Esophagus muscularis mucosa (tissue), 4 donors: Measurements from ENCODE around the gene STAU1.

ENCODE experiments used
- EP300 ChIP-seq: sonication (generic); formaldehyde crosslinking; IDR thresholded peaks from one replicate; pipeline ENCODE4 v1.6.1; 2017; ENCODE audit warnings: antibody characterized with exemption
- POLR2AphosphoS5 ChIP-seq, 2 donors: sonication (generic); formaldehyde crosslinking; IDR thresholded peaks; one replicate each; pipeline ENCODE4 v1.6.1; 2017; ENCODE audit warnings: antibody characterized with exemption in 2 of 2
- TF ChIP-seq, protein P1 (sequence below), 3 experiments: fragments of 200-600 bp in 2 of 3; fragments of 450-650 bp in 1 of 3; sonication (generic) in 2 of 3; IDR thresholded peaks; one replicate each; pipeline ENCODE4 v1.5.1; 2017 to 2019; ENCODE audit warnings: antibody characterized with exemption in 3 of 3, mild to moderate bottlenecking in 2 of 3, moderate library complexity in 1 of 3

DNA sequence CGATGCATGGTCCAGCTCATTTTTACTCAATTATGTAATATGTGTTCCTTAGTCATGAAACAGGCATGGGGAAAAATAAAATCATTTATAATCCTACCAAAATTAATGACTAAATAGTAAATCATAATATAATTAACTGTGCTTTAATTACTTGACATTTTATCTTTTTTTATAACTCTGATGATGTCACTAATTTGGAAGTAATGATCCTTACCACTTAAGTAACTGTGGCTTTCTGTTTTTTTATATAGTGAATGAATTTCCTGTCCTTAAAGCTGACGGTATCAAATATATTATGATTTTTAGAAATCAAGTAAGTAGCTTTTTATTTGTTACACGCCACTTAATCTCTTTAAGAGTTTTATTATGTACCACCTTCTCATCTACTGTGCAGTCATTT is 109.8 kb downstream of the STAU1 start:
- TF ChIP-seq, protein P1, sequence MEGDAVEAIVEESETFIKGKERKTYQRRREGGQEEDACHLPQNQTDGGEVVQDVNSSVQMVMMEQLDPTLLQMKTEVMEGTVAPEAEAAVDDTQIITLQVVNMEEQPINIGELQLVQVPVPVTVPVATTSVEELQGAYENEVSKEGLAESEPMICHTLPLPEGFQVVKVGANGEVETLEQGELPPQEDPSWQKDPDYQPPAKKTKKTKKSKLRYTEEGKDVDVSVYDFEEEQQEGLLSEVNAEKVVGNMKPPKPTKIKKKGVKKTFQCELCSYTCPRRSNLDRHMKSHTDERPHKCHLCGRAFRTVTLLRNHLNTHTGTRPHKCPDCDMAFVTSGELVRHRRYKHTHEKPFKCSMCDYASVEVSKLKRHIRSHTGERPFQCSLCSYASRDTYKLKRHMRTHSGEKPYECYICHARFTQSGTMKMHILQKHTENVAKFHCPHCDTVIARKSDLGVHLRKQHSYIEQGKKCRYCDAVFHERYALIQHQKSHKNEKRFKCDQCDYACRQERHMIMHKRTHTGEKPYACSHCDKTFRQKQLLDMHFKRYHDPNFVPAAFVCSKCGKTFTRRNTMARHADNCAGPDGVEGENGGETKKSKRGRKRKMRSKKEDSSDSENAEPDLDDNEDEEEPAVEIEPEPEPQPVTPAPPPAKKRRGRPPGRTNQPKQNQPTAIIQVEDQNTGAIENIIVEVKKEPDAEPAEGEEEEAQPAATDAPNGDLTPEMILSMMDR (IDR thresholded peaks at IDR 0.05), result no peak
- TF ChIP-seq POLR2AphosphoS5 (IDR thresholded peaks at IDR 0.05), result no peak
- TF ChIP-seq EP300, result no peak
